K562 (cell line): Measurements from ENCODE around the gene RBMS1.

ENCODE experiments used
- ATF4 ChIP-seq: fragments of 450-650 bp; formaldehyde crosslinking; IDR thresholded peaks from 2 replicates; pipeline ENCODE4 v1.4.0; 2022; ENCODE audit warnings: mild to moderate bottlenecking, moderate library complexity
- CTCF ChIP-seq, 3 experiments: IDR thresholded peaks in 2 of 3; conservative IDR thresholded peaks in 1 of 3; 2 replicates each; pipeline ENCODE4 v1.5.1; 2011 to 2012; ENCODE audit warnings: low read length in 3 of 3, mild to moderate bottlenecking in 3 of 3, control low read depth in 2 of 3, improper control_type of control experiment in 1 of 3, inconsistent platforms in 1 of 3, low read depth in 1 of 3, mixed read lengths in 1 of 3, moderate library complexity in 1 of 3; ENCODE audit not compliant: insufficient read depth in 2 of 3
- EP300 ChIP-seq: IDR thresholded peaks from 2 replicates; pipeline ENCODE4 v1.6.1; 2012; ENCODE audit warnings: low read length, improper control_type of control experiment
- ETV6 ChIP-seq, 3 experiments: fragments of 150-350 bp in 1 of 3; sonication (generic) in 1 of 3; formaldehyde crosslinking in 1 of 3; IDR thresholded peaks; 2 replicates each; pipeline versions ENCODE4 v1.6.1 to v1.8.0; 2014 to 2022; ENCODE audit warnings: borderline replicate concordance in 2 of 3, low read depth in 2 of 3, antibody characterized with exemption in 1 of 3, low read length in 1 of 3, mild to moderate bottlenecking in 1 of 3, missing genetic modification reagents in 1 of 3
- ID3 ChIP-seq, 2 experiments: fragments of 250-450 bp in 1 of 2; fragments of 450-650 bp in 1 of 2; sonication (Bioruptor Pico) in 1 of 2; IDR thresholded peaks; 2 replicates each; pipeline versions ENCODE4 v1.6.1 to v1.8.0; 2016 to 2021; ENCODE audit warnings: mild to moderate bottlenecking in 2 of 2, moderate library complexity in 2 of 2, missing compliant biosample characterization in 1 of 2, missing genetic modification characterization in 1 of 2
- NFIC ChIP-seq: fragments of 450-650 bp; IDR thresholded peaks from 2 replicates; pipeline ENCODE4 v1.6.1; 2017; ENCODE audit warnings: mild to moderate bottlenecking, inconsistent platforms
- SMARCA4 ChIP-seq: fragments of 450-650 bp; IDR thresholded peaks from 2 replicates; pipeline ENCODE4 v1.6.1; 2016
- SOX6 ChIP-seq: fragments of 450-650 bp; IDR thresholded peaks from 2 replicates; pipeline ENCODE4 v1.6.1; 2014; ENCODE audit warnings: mild to moderate bottlenecking
- SP1 ChIP-seq: sonication (generic); formaldehyde crosslinking; IDR thresholded peaks from 2 replicates; pipeline ENCODE4 v1.8.1; 2022; ENCODE audit warnings: mild to moderate bottlenecking, missing genetic modification reagents
- SRSF1 ChIP-seq: fragments of 200-400 bp; formaldehyde crosslinking; IDR thresholded peaks from 2 replicates; pipeline ENCODE4 v1.6.1; 2017; ENCODE audit warnings: mild to moderate bottlenecking, low read depth, low read length, moderate library complexity
- ZNF79 ChIP-seq: fragments of 250-450 bp; sonication (Bioruptor Pico); IDR thresholded peaks from 2 replicates; pipeline ENCODE4 v1.4.0; 2020; ENCODE audit warnings: low read depth, mild to moderate bottlenecking, moderate library complexity

- TF ChIP-seq ZNF79 (CRISPR knock-in tag) = no peak
- TF ChIP-seq ETV6 (IDR thresholded peaks at IDR 0.05; ENCODE audit: borderline replicate concordance in 1 of 2, low read depth in 2 of 2, low read length in 1 of 2) = no peak
- no peak for TF ChIP-seq ETV6 (CRISPR knock-in tag; IDR thresholded peaks at IDR 0.05; ENCODE audit: borderline replicate concordance)
- no peak for TF ChIP-seq ID3 (CRISPR knock-in tag; IDR thresholded peaks at IDR 0.05)
- no peak for TF ChIP-seq ID3 (tag; IDR thresholded peaks at IDR 0.05)
- TF ChIP-seq EP300 = no peak
- no peak for TF ChIP-seq NFIC
- no peak for TF ChIP-seq CTCF (IDR thresholded peaks at IDR 0.05 in 2 of 3, conservative IDR thresholded peaks at IDR 0.05 in 1 of 3; ENCODE audit: insufficient read depth in 2 of 3, low read depth in 1 of 3, low read length in 3 of 3)
- no peak for TF ChIP-seq ATF4
- no peak for TF ChIP-seq SMARCA4
- TF ChIP-seq SOX6 = no peak
- no peak for TF ChIP-seq SP1 (CRISPR knock-in tag)
- TF ChIP-seq SRSF1 = no peak
These were observed 4.5 kb downstream of the RBMS1 start for GRCh38 chr2:160489111-160489510.
